Measurements from ENCODE around the gene SLC1A7. TPM values are rescaled to one million over a fixed set of nuclear protein-coding genes. Genes with fewer than 3 reads are reported as not detected.
"Not testable (repeated sequence)": the region's sequence is repeated elsewhere in the genome, so short reads cannot be mapped to it uniquely, and the experiment has no call there.

SLC1A7 gene
- under 1 TPM; 0.06 to 0.86 (median 0.16) TPM for polyA plus RNA-seq (ENCODE audit: insufficient read length in 4 of 4)

DNA sequence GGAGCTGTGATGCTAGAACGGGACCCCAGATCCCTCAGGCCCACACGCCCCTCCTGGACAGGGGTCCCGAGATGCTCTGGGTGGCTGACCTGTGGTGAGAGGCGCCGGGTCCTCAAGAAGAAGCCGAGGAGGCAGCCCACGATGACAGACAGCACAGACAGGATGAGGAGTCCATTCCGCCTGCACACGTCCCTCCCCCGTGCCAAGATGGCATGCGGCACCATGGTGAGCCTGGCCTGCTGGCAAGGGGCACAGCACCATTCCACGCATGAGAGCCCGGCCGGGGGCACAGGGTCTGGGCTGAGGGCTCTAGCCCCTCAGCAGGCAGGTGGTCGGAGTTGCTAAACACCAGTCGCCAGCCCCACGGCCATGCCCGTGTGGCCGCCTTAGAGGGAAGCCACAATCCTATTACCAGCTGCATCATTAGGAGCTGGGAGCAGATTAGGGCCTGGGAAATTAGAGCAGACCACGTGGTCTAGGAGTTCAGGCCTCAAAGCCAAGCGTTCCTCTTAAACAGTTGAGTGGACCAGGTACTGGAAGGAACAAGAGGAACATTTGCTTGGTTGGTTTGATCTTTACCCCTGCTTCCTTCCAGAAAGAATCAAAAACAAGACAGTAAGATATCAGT, at the start of gene SLC1A7:
Gene SLC1A7 (minus strand): TSS at position 413 of the 628 bp plus-strand sequence. CDS start 189 bp downstream, at position 224.
- DNase-seq (ENCODE audit: low read depth in 4 of 4, low spot score in 3 of 4) = no peak

- DNase-seq (ENCODE audit: low read depth in 4 of 4, low spot score in 3 of 4) = no peak
Observed at GRCh38 chr1:53190210-53190611, 47.8 kb upstream of the SLC1A7 start.

DNA sequence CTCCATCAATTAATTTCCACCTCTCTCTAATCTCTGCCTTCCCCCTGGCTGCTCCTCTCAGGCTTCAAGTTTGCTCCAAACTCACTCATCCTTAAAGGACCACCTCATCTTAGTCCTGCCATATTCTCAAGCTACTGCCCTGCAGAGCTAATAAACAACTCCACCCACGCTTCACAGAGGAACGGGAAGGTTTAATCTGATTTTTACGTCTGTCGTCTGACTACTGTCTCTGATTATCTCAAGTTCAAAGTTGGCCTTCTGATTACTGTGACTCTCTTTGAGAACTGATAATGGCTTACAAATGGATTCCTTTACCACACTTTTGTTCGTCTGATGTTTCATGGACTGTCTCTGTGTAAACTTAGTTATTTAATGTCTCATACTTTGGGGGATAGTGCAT, 46.6 kb upstream of the SLC1A7 start:
- DNase-seq (ENCODE audit: low read depth in 4 of 4, low spot score in 3 of 4) = no peak

- no peak for DNase-seq (ENCODE audit: low read depth in 4 of 4, low spot score in 3 of 4)
Observed at GRCh38 chr1:53188099-53188498, 45.7 kb upstream of the SLC1A7 start.

DNA sequence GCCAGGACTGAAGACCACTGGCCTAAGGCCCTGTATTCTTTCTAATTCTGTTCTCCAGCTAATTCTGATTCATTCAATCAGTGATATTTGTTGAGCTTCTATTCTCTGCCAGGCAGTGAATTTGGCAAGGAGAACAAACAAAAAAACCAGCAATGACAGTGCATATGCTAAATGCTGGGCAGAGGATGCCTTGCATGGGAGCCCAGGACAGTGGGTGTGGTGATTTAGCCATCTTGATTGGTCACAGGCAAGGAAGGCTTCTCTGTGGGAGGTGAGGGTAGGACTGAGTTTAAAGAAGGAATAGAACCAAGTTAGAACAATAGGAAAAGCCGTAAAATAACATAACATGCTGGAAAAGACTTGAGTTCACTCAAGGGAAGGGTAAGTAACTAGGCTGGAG, 45.0 kb upstream of the SLC1A7 start:
- DNase-seq (ENCODE audit: low read depth in 4 of 4, low spot score in 3 of 4) = no peak

- DNase-seq (ENCODE audit: low read depth in 4 of 4, low spot score in 3 of 4) = no peak
Observed at GRCh38 chr1:53186533-53186932, 44.1 kb upstream of the SLC1A7 start.

DNA sequence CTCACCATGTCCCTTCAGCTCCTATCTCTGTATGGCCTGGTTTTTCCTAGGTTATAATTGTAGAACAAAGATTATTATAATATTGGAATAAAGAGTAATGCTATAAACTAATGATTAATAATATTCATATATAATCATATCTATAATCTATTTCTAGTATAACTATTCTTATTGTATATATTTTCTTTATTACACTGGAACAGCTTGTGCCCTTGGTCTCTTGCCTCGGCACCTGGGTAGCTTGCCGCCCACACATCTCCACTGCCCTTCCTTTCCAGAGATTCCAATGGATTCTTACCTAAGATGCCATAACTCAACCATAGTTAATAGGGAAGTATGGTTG, 43.5 kb upstream of the SLC1A7 start:
- DNase-seq (ENCODE audit: low read depth in 4 of 4, low spot score in 3 of 4) = not testable (repeated sequence)

- DNase-seq (ENCODE audit: low read depth in 4 of 4, low spot score in 3 of 4) = no peak
Observed at GRCh38 chr1:53183095-53183990, 40.9 kb upstream of the SLC1A7 start.

- no peak for DNase-seq (ENCODE audit: low read depth in 4 of 4, low spot score in 3 of 4)
Observed at GRCh38 chr1:53182716-53183094, 40.3 kb upstream of the SLC1A7 start.

GRCh38 chr1:53182111-53182593, 39.7 kb upstream of the SLC1A7 start:
- peak; percentile 56 to 73 (median 69) for DNase-seq (ENCODE audit: low read depth in 4 of 4, low spot score in 3 of 4)

DNA sequence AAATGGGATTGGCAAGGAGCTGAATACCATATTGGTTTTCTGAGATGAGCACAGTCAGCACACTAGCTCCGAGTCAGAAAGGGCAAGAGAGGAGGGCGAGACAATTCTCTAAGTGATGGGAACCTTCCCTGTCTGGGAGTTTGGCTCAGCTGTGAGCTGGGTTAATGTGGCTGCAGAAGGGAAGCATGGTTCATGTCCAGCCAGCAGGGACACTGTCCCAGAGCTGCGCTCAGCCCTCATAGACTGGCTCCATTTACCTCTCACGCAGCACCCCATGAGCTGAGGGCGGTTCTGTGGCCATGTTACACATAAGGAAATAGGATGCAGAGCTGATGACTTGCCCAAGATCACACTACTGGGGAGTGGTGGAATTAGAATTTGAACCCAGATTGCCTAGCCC, 38.5 kb upstream of the SLC1A7 start:
- DNase-seq (ENCODE audit: low read depth in 4 of 4, low spot score in 3 of 4) = no peak

GRCh38 chr1:53180226-53180625, 37.8 kb upstream of the SLC1A7 start:
- no peak for DNase-seq (ENCODE audit: low read depth in 4 of 4, low spot score in 3 of 4)

GRCh38 chr1:53176452-53177208, 34.2 kb upstream of the SLC1A7 start:
- DNase-seq (ENCODE audit: low read depth in 4 of 4, low spot score in 3 of 4) = no peak

DNA sequence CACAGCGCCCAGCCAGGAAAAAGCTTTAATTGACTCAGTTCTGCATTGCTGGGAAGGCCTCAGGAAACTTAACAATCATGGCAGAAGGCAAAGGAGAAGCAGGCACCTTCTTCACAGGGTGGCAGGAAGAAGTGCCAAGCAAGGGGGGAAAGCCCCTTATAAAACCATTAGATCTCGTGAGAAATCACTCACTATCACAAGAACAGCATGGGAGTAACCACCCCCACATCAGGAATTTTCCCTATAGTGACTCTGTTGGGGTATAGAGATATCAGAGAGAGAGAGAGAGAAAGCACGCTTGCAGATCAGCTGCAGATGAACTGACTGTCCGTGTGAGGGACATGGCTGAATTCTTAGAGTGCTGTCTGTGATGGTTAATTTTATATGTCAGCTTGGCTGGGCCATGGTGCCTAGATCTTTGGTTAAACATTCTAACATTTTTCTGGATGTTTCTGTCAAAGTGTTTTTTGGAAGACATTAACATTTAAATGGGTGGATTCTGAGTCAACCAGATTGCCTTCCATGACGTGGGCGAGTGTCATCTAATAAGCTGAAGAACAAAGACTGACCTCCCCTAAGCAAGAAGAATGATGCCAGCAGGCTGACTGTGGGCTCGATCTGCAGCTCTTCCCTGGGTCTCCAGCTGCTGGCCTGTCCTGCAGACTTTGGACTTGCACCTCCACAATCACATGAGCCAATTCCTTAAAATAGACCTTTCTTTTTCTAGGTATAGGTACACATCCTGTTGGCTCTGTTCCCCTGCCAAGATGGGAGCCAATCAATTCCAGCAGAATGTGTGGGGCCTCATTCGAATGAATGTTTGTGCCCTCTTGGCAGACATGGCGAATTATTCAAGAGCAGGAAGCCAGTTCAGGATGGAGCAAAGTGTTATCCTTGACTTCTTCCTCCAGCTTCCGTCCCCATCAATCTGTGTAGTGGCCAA, 32.8 kb upstream of the SLC1A7 start:
- no peak for DNase-seq (ENCODE audit: low read depth in 4 of 4, low spot score in 3 of 4)

- no peak for DNase-seq (ENCODE audit: low read depth in 4 of 4, low spot score in 3 of 4)
Observed at GRCh38 chr1:53172426-53173128, 30.1 kb upstream of the SLC1A7 start.

- no peak for DNase-seq (ENCODE audit: low read depth in 4 of 4, low spot score in 3 of 4)
Observed at GRCh38 chr1:53166912-53167311, 24.5 kb upstream of the SLC1A7 start.

DNA sequence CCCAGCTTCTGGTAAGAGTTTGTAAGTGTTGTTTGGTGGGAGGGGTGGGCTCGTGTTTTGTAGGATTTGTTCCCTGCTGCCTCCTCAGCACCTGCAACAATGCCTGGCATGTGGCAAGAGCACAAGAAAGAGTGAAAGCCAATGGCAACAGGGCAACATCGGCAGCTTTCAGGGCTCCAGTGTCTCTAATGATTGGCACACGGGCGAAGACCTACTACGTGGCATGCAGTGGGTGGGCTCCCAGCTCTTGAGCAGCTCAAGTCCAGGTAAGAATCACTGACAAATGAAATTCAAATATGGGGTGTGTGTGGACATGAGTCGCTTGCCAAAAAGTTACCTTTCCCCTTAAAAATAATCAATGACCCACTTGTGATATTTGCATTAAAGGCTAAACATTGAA, 23.9 kb upstream of the SLC1A7 start:
- no peak for DNase-seq (ENCODE audit: low read depth in 4 of 4, low spot score in 3 of 4)

GRCh38 chr1:53165408-53165961, 23.0 kb upstream of the SLC1A7 start:
- no peak for DNase-seq (ENCODE audit: low read depth in 4 of 4, low spot score in 3 of 4)

DNA sequence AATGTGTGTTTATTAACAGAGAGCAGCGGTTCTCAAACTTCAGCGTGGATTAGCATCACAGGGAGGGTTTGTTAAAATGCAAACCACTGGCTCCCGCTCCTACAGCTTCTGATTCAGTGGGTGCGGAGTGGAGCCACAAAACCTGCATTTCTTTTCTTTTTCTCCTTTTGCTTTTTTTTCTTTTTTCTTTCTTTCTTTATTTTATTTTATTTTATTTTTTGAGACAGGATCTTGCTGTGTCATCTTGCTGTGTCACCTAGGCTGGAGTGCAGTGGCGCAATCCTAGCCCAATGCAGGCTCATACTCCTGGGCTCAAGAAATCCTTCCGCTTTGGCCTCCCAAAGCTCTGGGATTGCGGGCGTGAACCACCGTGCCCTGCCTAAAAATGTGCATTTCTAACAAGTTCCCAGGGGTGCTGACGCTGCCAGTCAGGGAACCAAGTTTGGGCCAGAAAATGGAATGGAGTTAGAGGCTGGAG, 20.9 kb upstream of the SLC1A7 start:
- no peak for DNase-seq (ENCODE audit: low read depth in 4 of 4, low spot score in 3 of 4)
